ENCODE measurements around the gene CYP51A1. TPM values are rescaled to one million over a fixed set of nuclear protein-coding genes. Genes with fewer than 3 reads are reported as not detected.
"Not testable (repeated sequence)": the region's sequence is repeated elsewhere in the genome, so short reads cannot be mapped to it uniquely, and the experiment has no call there.

CYP51A1 gene
- total RNA-seq, 1 donor from 2014 or later: 49.2 TPM

GRCh38 chr7:92092210-92092609 is 42.1 kb downstream of the CYP51A1 start:
- no peak overlapping the region for H3K4me3 Mint-ChIP-seq (ENCODE audit: unreplicated experiment)
- no peak for TF ChIP-seq CTCF (IDR thresholded peaks at IDR 0.05)
- H3K27me3 Mint-ChIP-seq (ENCODE audit: unreplicated experiment): no peaks in the 10 kb centered on the region
- H3K9me3 Mint-ChIP-seq (ENCODE audit: unreplicated experiment): peaks cover 5% of the 10 kb centered on the region
- H3K4me1 Mint-ChIP-seq (ENCODE audit: unreplicated experiment): peaks cover 8% of the 10 kb centered on the region
- no peak overlapping the region for H3K27ac Mint-ChIP-seq (ENCODE audit: unreplicated experiment)
- no peak for DNase-seq (ENCODE audit: extremely low spot score, unreplicated experiment)
- H3K36me3 Mint-ChIP-seq (ENCODE audit: unreplicated experiment): peaks cover 50% of the 10 kb centered on the region

- DNase-seq (ENCODE audit: extremely low spot score, unreplicated experiment): no peak
- Mint-ChIP-seq H3K4me3 (ENCODE audit: unreplicated experiment) (no peak overlapping the region), H3K4me1 (ENCODE audit: unreplicated experiment) (peaks cover 12% of the 10 kb centered on the region), H3K27ac (ENCODE audit: unreplicated experiment) (no peak overlapping the region), H3K27me3 (ENCODE audit: unreplicated experiment) (no peaks in the 10 kb centered on the region), H3K36me3 (ENCODE audit: unreplicated experiment) (peaks cover 64% of the 10 kb centered on the region), H3K9me3 (ENCODE audit: unreplicated experiment) (peaks cover 9% of the 10 kb centered on the region)
- TF ChIP-seq CTCF (IDR thresholded peaks at IDR 0.05): no peak
Observed at GRCh38 chr7:92088266-92088665, 46.0 kb downstream of the CYP51A1 start.

GRCh38 chr7:92083922-92084321 is 50.4 kb downstream of the CYP51A1 start:
- H3K27ac Mint-ChIP-seq (ENCODE audit: unreplicated experiment); DNase-seq (ENCODE audit: extremely low spot score, unreplicated experiment); H3K4me1 Mint-ChIP-seq (ENCODE audit: unreplicated experiment); H3K9me3 Mint-ChIP-seq (ENCODE audit: unreplicated experiment); H3K4me3 Mint-ChIP-seq (ENCODE audit: unreplicated experiment); H3K27me3 Mint-ChIP-seq (ENCODE audit: unreplicated experiment): not testable (repeated sequence)
- H3K36me3 Mint-ChIP-seq (ENCODE audit: unreplicated experiment): peaks cover 54% of the 10 kb centered on the region

GRCh38 chr7:92076509-92076908 is 57.8 kb downstream of the CYP51A1 start:
- no peak for DNase-seq (ENCODE audit: extremely low spot score, unreplicated experiment)
- H3K27me3 Mint-ChIP-seq (ENCODE audit: unreplicated experiment): no peaks in the 10 kb centered on the region
- no peak for TF ChIP-seq CTCF (IDR thresholded peaks at IDR 0.05)
- H3K4me3 Mint-ChIP-seq (ENCODE audit: unreplicated experiment): no peak overlapping the region
- no peak overlapping the region for H3K27ac Mint-ChIP-seq (ENCODE audit: unreplicated experiment)
- H3K4me1 Mint-ChIP-seq (ENCODE audit: unreplicated experiment): no peaks in the 10 kb centered on the region
- H3K9me3 Mint-ChIP-seq (ENCODE audit: unreplicated experiment): no peaks in the 10 kb centered on the region
- peaks cover 34% of the 10 kb centered on the region for H3K36me3 Mint-ChIP-seq (ENCODE audit: unreplicated experiment)

GRCh38 chr7:92075455-92076158 is 58.7 kb downstream of the CYP51A1 start:
- no peak for DNase-seq (ENCODE audit: extremely low spot score, unreplicated experiment)
- no peak for TF ChIP-seq CTCF (IDR thresholded peaks at IDR 0.05)
- Mint-ChIP-seq H3K36me3 (ENCODE audit: unreplicated experiment) (peaks cover 38% of the 10 kb centered on the region), H3K4me3 (ENCODE audit: unreplicated experiment) (no peak overlapping the region), H3K4me1 (ENCODE audit: unreplicated experiment) (no peaks in the 10 kb centered on the region), H3K27me3 (ENCODE audit: unreplicated experiment) (no peaks in the 10 kb centered on the region), H3K9me3 (ENCODE audit: unreplicated experiment) (no peaks in the 10 kb centered on the region), H3K27ac (ENCODE audit: unreplicated experiment) (no peak overlapping the region)

All from osteocyte (in vitro differentiated cells).